GM18499 (cell line): ENCODE data around the gene AK9.

Experiments
- ATAC-seq: cut with Tn5 transposase; IDR thresholded peaks from one replicate; pipeline ENCODE4 v1.9.1; 2021; ENCODE audit warnings: moderate number of reproducible peaks; ENCODE audit not compliant: insufficient read depth, unreplicated experiment

The AK9 gene

GRCh38 chr6:109485266-109485935 lies 205.6 kb downstream of the AK9 start:
- ATAC-seq = no peak

- ATAC-seq = no peak
Measured at GRCh38 chr6:109484122-109484521, 206.9 kb downstream of the AK9 start.

- ATAC-seq = no peak
Measured at GRCh38 chr6:109483735-109484057, 207.3 kb downstream of the AK9 start.

- peak; percentile 52 for ATAC-seq
Measured at GRCh38 chr6:109482905-109483734, 207.9 kb downstream of the AK9 start, which contains the start of gene ZBTB24. TSS of gene ZBTB24 (minus strand) at chr6:109483219. CDS start at chr6:109482026, 1,193 bp downstream.

- ATAC-seq = no peak
Measured at GRCh38 chr6:109480993-109481480, 210.0 kb downstream of the AK9 start.

GRCh38 chr6:109478841-109479624 lies 212.0 kb downstream of the AK9 start:
- ATAC-seq = no peak

- ATAC-seq = no peak
Measured at GRCh38 chr6:109478222-109478805, 212.7 kb downstream of the AK9 start.

GRCh38 chr6:109477725-109478124 lies 213.3 kb downstream of the AK9 start:
- no peak for ATAC-seq

GRCh38 chr6:109477184-109477583 lies 213.8 kb downstream of the AK9 start:
- no peak for ATAC-seq

GRCh38 chr6:109475625-109476024 lies 215.4 kb downstream of the AK9 start:
- no peak for ATAC-seq

- ATAC-seq = no peak
Measured at GRCh38 chr6:109474995-109475394, 216.0 kb downstream of the AK9 start.

GRCh38 chr6:109473120-109473519 lies 217.9 kb downstream of the AK9 start:
- ATAC-seq = no peak

GRCh38 chr6:109472132-109472995 lies 218.6 kb downstream of the AK9 start:
- ATAC-seq = no peak

- no peak for ATAC-seq
Measured at GRCh38 chr6:109471105-109471810, 219.7 kb downstream of the AK9 start.

GRCh38 chr6:109469591-109470189 lies 221.3 kb downstream of the AK9 start:
- no peak for ATAC-seq

GRCh38 chr6:109467696-109468095 lies 223.3 kb downstream of the AK9 start:
- ATAC-seq = no peak

GRCh38 chr6:109466212-109466923 lies 224.6 kb downstream of the AK9 start:
- no peak for ATAC-seq

GRCh38 chr6:109465772-109466171 lies 225.2 kb downstream of the AK9 start:
- no peak for ATAC-seq
